ENCODE results near the gene HNF4A. TPM values are rescaled to one million over a fixed set of nuclear protein-coding genes. Genes with fewer than 3 reads are reported as not detected.

Gene HNF4A
- total and polyA plus RNA-seq, 2 of the 13 experiments (the other 11 are each of a cell fraction or from before 2014, with no cell fraction given) = 80.9 to 169 TPM

DNA sequence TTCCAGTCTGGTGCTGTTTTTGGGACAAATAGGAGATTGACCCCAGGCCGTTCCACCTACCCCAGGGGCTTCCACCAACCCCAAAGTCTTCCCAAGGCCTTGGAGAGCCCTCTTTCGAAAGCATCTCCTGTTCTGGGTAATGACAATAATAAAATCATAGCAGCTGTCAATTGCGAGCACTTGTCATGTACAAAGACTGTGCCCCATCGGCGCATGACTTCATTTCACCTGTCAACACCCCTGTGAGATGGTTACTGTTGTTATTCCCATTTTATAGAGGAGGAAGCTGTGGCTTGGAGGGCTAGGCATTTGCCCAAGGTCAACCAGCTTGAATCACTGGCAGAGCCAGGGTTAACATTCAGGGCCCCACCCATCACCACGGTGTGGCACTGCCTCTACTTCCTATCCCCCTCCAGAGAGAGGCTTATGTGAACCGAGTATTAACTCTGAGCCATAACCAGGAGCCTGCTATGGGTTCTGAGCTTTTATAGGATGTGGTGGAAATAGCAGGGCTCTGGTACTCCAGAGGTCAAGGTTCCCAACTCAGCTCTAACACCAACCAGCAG is 51.2 kb downstream of the HNF4A start (continued):
- TF ChIP-seq ZNF432 (CRISPR knock-in tag; IDR thresholded peaks at IDR 0.05; ENCODE audit: borderline replicate concordance) = no peak
- no peak for TF ChIP-seq ZNF431 (CRISPR knock-in tag; IDR thresholded peaks at IDR 0.05; ENCODE audit: borderline replicate concordance, low read depth)
- TF ChIP-seq ZNF563 (CRISPR knock-in tag; IDR thresholded peaks at IDR 0.05) = no peak
- no peak for TF ChIP-seq ZNF260 (CRISPR knock-in tag; IDR thresholded peaks at IDR 0.05; ENCODE audit: borderline replicate concordance, low read depth)
- no peak for TF ChIP-seq SIX4 (CRISPR knock-in tag; IDR thresholded peaks at IDR 0.05)
- TF ChIP-seq, protein P1, sequence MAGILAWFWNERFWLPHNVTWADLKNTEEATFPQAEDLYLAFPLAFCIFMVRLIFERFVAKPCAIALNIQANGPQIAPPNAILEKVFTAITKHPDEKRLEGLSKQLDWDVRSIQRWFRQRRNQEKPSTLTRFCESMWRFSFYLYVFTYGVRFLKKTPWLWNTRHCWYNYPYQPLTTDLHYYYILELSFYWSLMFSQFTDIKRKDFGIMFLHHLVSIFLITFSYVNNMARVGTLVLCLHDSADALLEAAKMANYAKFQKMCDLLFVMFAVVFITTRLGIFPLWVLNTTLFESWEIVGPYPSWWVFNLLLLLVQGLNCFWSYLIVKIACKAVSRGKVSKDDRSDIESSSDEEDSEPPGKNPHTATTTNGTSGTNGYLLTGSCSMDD (CRISPR knock-in tag; IDR thresholded peaks at IDR 0.05) = no peak
- TF ChIP-seq, protein P2, sequence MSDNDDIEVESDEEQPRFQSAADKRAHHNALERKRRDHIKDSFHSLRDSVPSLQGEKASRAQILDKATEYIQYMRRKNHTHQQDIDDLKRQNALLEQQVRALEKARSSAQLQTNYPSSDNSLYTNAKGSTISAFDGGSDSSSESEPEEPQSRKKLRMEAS (IDR thresholded peaks at IDR 0.05) = 0 out of 2 replicates have a peak, but pooled peaks have one; percentile 21
- TF ChIP-seq, protein P3, sequence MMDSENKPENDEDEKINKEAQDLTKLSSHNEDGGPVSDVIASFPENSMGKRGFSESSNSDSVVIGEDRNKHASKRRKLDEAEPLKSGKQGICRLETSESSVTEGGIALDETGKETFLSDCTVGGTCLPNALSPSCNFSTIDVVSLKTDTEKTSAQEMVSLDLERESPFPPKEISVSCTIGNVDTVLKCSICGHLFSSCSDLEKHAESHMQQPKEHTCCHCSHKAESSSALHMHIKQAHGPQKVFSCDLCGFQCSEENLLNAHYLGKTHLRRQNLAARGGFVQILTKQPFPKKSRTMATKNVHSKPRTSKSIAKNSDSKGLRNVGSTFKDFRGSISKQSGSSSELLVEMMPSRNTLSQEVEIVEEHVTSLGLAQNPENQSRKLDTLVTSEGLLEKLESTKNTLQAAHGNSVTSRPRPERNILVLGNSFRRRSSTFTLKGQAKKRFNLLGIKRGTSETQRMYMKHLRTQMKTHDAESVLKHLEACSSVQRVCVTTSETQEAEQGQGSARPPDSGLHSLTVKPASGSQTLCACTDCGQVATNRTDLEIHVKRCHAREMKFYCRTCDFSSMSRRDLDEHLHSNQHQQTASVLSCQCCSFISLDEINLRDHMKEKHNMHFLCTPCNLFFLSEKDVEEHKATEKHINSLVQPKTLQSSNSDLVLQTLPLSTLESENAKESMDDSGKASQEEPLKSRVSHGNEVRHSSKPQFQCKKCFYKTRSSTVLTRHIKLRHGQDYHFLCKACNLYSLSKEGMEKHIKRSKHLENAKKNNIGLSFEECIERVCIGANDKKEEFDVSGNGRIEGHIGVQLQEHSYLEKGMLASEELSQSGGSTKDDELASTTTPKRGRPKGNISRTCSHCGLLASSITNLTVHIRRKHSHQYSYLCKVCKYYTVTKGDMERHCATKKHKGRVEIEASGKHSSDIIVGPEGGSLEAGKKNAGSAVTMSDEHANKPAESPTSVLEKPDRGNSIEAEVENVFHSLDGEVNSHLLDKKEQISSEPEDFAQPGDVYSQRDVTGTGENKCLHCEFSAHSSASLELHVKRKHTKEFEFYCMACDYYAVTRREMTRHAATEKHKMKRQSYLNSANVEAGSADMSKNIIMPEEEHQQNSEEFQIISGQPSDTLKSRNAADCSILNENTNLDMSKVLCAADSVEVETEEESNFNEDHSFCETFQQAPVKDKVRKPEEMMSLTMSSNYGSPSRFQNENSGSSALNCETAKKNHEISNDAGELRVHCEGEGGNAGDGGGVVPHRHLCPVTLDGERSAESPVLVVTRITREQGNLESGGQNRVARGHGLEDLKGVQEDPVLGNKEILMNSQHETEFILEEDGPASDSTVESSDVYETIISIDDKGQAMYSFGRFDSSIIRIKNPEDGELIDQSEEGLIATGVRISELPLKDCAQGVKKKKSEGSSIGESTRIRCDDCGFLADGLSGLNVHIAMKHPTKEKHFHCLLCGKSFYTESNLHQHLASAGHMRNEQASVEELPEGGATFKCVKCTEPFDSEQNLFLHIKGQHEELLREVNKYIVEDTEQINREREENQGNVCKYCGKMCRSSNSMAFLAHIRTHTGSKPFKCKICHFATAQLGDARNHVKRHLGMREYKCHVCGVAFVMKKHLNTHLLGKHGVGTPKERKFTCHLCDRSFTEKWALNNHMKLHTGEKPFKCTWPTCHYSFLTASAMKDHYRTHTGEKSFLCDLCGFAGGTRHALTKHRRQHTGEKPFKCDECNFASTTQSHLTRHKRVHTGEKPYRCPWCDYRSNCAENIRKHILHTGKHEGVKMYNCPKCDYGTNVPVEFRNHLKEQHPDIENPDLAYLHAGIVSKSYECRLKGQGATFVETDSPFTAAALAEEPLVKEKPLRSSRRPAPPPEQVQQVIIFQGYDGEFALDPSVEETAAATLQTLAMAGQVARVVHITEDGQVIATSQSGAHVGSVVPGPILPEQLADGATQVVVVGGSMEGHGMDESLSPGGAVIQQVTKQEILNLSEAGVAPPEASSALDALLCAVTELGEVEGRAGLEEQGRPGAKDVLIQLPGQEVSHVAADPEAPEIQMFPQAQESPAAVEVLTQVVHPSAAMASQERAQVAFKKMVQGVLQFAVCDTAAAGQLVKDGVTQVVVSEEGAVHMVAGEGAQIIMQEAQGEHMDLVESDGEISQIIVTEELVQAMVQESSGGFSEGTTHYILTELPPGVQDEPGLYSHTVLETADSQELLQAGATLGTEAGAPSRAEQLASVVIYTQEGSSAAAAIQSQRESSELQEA (CRISPR knock-in tag; IDR thresholded peaks at IDR 0.05; ENCODE audit: not compliant biosample characterization) = no peak
- TF ChIP-seq ZNF619 (CRISPR knock-in tag; IDR thresholded peaks at IDR 0.05) = peak; percentile 8; the same call in 1 of the 2 replicates
- TF ChIP-seq ZBTB7B (CRISPR knock-in tag; IDR thresholded peaks at IDR 0.05) = 0 out of 2 replicates have a peak, but pooled peaks have one; percentile 30
- TF ChIP-seq, protein P4, sequence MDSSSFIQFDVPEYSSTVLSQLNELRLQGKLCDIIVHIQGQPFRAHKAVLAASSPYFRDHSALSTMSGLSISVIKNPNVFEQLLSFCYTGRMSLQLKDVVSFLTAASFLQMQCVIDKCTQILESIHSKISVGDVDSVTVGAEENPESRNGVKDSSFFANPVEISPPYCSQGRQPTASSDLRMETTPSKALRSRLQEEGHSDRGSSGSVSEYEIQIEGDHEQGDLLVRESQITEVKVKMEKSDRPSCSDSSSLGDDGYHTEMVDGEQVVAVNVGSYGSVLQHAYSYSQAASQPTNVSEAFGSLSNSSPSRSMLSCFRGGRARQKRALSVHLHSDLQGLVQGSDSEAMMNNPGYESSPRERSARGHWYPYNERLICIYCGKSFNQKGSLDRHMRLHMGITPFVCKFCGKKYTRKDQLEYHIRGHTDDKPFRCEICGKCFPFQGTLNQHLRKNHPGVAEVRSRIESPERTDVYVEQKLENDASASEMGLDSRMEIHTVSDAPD (CRISPR knock-in tag; IDR thresholded peaks at IDR 0.05) = no peak
- no peak for TF ChIP-seq ZNF775 (CRISPR knock-in tag; IDR thresholded peaks at IDR 0.05; ENCODE audit: borderline replicate concordance)
- TF ChIP-seq, protein P5, sequence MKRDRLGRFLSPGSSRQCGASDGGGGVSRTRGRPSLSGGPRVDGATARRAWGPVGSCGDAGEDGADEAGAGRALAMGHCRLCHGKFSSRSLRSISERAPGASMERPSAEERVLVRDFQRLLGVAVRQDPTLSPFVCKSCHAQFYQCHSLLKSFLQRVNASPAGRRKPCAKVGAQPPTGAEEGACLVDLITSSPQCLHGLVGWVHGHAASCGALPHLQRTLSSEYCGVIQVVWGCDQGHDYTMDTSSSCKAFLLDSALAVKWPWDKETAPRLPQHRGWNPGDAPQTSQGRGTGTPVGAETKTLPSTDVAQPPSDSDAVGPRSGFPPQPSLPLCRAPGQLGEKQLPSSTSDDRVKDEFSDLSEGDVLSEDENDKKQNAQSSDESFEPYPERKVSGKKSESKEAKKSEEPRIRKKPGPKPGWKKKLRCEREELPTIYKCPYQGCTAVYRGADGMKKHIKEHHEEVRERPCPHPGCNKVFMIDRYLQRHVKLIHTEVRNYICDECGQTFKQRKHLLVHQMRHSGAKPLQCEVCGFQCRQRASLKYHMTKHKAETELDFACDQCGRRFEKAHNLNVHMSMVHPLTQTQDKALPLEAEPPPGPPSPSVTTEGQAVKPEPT (CRISPR knock-in tag; IDR thresholded peaks at IDR 0.05; ENCODE audit: low read depth) = no peak
- TF ChIP-seq SPEN (CRISPR knock-in tag; IDR thresholded peaks at IDR 0.05; ENCODE audit: low read depth) = no peak
- no peak for TF ChIP-seq ZNF644 (CRISPR knock-in tag; IDR thresholded peaks at IDR 0.05; ENCODE audit: low read depth)
